Liver (tissue), 9 donors: Measurements from ENCODE around the gene TTC28. TPM values are rescaled to one million over a fixed set of nuclear protein-coding genes. Genes with fewer than 3 reads are reported as not detected.

Experiments
- DNase-seq: peaks from one replicate; pipeline ENCODE4 v3.0.0-alpha.2; 2017; ENCODE audit warnings: low spot score
- H3K27ac ChIP-seq, 2 donors: one replicate each; pipeline ENCODE4 v1.7.0; 2013; ENCODE audit warnings: inconsistent platforms in 2 of 2, low read length in 2 of 2, control low read depth in 1 of 2, low read depth in 1 of 2, mild to moderate bottlenecking in 1 of 2
- H3K27me3 ChIP-seq, 4 donors: one replicate each; pipeline versions ENCODE4 v1.6.1 to v1.7.0; 2013; ENCODE audit warnings: low read length in 3 of 4, inconsistent platforms in 1 of 4, mild to moderate bottlenecking in 1 of 4, moderate library complexity in 1 of 4; ENCODE audit not compliant: control insufficient read depth in 4 of 4, insufficient read depth in 4 of 4
- H3K36me3 ChIP-seq, 4 donors: one replicate each; pipeline versions ENCODE4 v1.6.1 to v1.7.0; 2013; ENCODE audit warnings: low read length in 3 of 4, mild to moderate bottlenecking in 3 of 4, low read depth in 1 of 4, moderate library complexity in 1 of 4; ENCODE audit not compliant: control insufficient read depth in 4 of 4, insufficient read depth in 3 of 4
- H3K4me1 ChIP-seq, 4 donors: one replicate each; pipeline versions ENCODE4 v1.6.1 to v1.7.0; 2013; ENCODE audit warnings: low read length in 3 of 4, mild to moderate bottlenecking in 3 of 4, moderate library complexity in 1 of 4; ENCODE audit not compliant: control insufficient read depth in 4 of 4, insufficient read depth in 4 of 4
- H3K4me3 ChIP-seq, 3 donors: one replicate each; pipeline versions ENCODE4 v1.6.1 to v1.7.0; 2013; ENCODE audit warnings: low read length in 3 of 3, control low read depth in 1 of 3, low read depth in 1 of 3, mild to moderate bottlenecking in 1 of 3
- H3K9ac ChIP-seq, 2 donors: one replicate each; pipeline ENCODE4 v1.7.0; 2013; ENCODE audit warnings: low read length in 2 of 2, mild to moderate bottlenecking in 2 of 2, moderate library complexity in 2 of 2, control low read depth in 1 of 2, low read depth in 1 of 2
- H3K9me3 ChIP-seq, 4 donors: one replicate each; pipeline versions ENCODE4 v1.6.1 to v1.7.0; 2013; ENCODE audit warnings: low read length in 3 of 4; ENCODE audit not compliant: control insufficient read depth in 4 of 4
- FOXA2 ChIP-seq: IDR thresholded peaks from 2 replicates; pipeline ENCODE4 v1.6.1; 2016; ENCODE audit warnings: antibody characterized with exemption
- GABPA ChIP-seq, 2 donors: IDR thresholded peaks in 1 of 2; conservative IDR thresholded peaks in 1 of 2; 2 replicates each; pipeline ENCODE4 v1.6.1; 2016; ENCODE audit warnings: antibody characterized with exemption in 2 of 2, mild to moderate bottlenecking in 1 of 2, moderate library complexity in 1 of 2
- HNF4A ChIP-seq, 2 donors: conservative IDR thresholded peaks; 2 replicates each; pipeline ENCODE4 v1.6.1; 2016; ENCODE audit warnings: antibody characterized with exemption in 2 of 2, mild to moderate bottlenecking in 2 of 2
- HNF4G ChIP-seq: IDR thresholded peaks from 2 replicates; pipeline ENCODE4 v1.6.1; 2016; ENCODE audit warnings: antibody characterized with exemption
- JUND ChIP-seq, 2 donors: IDR thresholded peaks; 2 replicates each; pipeline ENCODE4 v1.6.1; 2016; ENCODE audit warnings: antibody characterized with exemption in 2 of 2
- NR2F2 ChIP-seq: IDR thresholded peaks from 2 replicates; pipeline ENCODE4 v1.6.1; 2016; ENCODE audit warnings: antibody characterized with exemption
- RAD21 ChIP-seq, 2 donors: IDR thresholded peaks; 2 replicates each; pipeline ENCODE4 v1.6.1; 2016; ENCODE audit warnings: antibody characterized with exemption in 2 of 2, mild to moderate bottlenecking in 2 of 2
- RXRA ChIP-seq, 2 donors: IDR thresholded peaks; 2 replicates each; pipeline ENCODE4 v1.6.1; 2017 to 2018; ENCODE audit warnings: antibody characterized with exemption in 2 of 2, mild to moderate bottlenecking in 1 of 2
- SP1 ChIP-seq: IDR thresholded peaks from 2 replicates; pipeline ENCODE4 v1.6.1; 2018; ENCODE audit warnings: antibody characterized with exemption, mild to moderate bottlenecking
- TAF1 ChIP-seq: conservative IDR thresholded peaks from 2 replicates; pipeline ENCODE4 v1.6.1; 2016; ENCODE audit warnings: antibody characterized with exemption, mild to moderate bottlenecking
- YY1 ChIP-seq: IDR thresholded peaks from 2 replicates; pipeline ENCODE4 v1.6.1; 2016; ENCODE audit warnings: antibody characterized with exemption, mild to moderate bottlenecking
- WGBS: extraction: QIAGEN DNeasy Blood & Tissue Kit; methylation state at CpG from one replicate; pipeline ENCODE4 v1.1.7; 2013; 5-methylcytosine and 5-hydroxymethylcytosine counted together
- polyA plus RNA-seq, 2 donors: library from polyadenylated mRNA; stranded (reverse) in 1 of 2; unstranded in 1 of 2; fragments of 200-250 nt in 1 of 2; fragments of >200 nt in 1 of 2; fragmentation: Nextera tagmentation in 1 of 2; extraction: Ambion mirVana in 1 of 2; gene quantifications; one replicate each; pipeline versions ENCODE4 v1.2.1 to v1.2.3, GENCODE V29; 2013 to 2015
- total RNA-seq, 2 donors: library from RNA; depleted of rRNA; stranded (reverse); fragments of >200 nt; gene quantifications; one replicate each; pipeline ENCODE4 v1.2.3, GENCODE V29; 2014
- TF ChIP-seq, protein P1 (sequence below): IDR thresholded peaks from 2 replicates; pipeline ENCODE4 v1.6.1; 2016; ENCODE audit warnings: antibody characterized with exemption
- TF ChIP-seq, protein P2 (sequence below): fragments of 150-350 bp; IDR thresholded peaks from 2 replicates; pipeline ENCODE4 v1.5.1; 2017; ENCODE audit warnings: improper control_type of control experiment, low read depth, low read length; ENCODE audit not compliant: missing input control
- TF ChIP-seq, protein P3 (sequence below): IDR thresholded peaks from 2 replicates; pipeline ENCODE4 v1.6.1; 2016; ENCODE audit warnings: antibody characterized with exemption
- donor health status: healthy.
- donor health status: healthy.
- donor health status: healthy.
- donor health status: healthy.
- donor health status: healthy.

Gene TTC28
- total and polyA plus RNA-seq, 4 donors = 4.2 to 19.4 (median 5.9) TPM

DNA sequence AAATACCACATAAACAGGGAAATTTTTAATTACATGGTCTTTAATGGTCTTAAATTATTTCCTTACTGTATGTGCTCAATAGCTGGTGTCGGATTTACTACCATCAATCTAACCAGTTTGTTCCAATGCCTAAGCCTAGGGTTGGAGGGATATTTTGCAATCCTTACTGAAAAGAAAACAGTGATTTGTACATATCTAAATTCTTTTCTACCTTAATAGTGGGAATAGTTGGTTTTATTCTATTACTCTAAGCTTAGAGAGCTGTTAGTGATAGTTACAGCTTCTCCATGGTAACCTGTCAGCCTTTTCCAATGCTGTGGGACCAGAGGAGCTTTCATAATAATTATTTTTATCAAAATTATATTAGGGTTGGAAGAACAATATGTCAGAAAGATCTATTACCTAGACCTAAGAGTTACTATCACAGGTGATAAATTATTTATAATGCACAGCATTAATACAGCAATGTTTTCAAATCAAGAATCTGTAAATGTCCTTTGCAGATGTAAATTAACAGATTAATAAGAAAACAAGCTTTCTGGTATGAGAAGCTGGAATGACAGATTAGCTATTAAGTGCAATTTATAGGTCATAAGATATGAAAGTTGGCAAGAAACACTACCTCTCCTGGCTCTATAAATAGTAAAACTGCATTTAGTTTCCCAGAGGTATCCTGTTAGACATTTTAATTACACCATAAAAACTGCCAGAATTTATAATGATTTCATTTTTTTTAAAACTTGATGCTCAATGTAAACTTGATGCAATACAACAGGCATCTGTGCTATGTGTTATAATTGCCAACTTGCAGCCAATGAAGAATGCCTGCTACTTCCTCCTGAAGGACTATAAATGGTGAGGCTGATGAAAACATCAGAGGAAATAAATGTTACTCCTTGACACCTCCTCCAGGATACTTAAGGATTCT is 498.6 kb downstream of the TTC28 start (continued):
- no peak for TF ChIP-seq HNF4G
- TF ChIP-seq, protein P1, sequence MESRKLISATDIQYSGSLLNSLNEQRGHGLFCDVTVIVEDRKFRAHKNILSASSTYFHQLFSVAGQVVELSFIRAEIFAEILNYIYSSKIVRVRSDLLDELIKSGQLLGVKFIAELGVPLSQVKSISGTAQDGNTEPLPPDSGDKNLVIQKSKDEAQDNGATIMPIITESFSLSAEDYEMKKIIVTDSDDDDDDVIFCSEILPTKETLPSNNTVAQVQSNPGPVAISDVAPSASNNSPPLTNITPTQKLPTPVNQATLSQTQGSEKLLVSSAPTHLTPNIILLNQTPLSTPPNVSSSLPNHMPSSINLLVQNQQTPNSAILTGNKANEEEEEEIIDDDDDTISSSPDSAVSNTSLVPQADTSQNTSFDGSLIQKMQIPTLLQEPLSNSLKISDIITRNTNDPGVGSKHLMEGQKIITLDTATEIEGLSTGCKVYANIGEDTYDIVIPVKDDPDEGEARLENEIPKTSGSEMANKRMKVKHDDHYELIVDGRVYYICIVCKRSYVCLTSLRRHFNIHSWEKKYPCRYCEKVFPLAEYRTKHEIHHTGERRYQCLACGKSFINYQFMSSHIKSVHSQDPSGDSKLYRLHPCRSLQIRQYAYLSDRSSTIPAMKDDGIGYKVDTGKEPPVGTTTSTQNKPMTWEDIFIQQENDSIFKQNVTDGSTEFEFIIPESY = no peak
- no peak for TF ChIP-seq YY1
- TF ChIP-seq RXRA (IDR thresholded peaks at IDR 0.05) = no peak

DNA sequence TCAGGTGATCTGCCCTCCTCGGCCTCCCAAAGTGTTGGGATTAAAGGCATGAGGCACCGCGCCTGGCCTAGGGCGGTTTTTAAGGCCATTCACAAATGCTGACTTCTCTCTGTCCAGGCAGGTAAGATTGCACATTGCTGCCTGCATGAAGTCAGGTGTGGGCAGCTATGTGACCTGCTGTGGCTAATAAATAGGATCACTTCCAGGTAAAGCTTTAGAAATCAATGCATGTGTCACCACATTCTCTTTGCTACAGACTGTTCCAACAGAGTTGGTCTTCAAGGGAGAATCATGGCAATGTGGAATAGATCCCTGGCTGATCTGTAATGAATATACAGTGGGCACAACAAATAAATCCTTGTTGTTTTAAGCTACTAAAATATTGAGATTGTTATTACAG is 500.2 kb downstream of the TTC28 start:
- Histone ChIP-seq H3K4me3 (no peak overlapping the region), H3K9me3 (no peaks in the 10 kb centered on the region), H3K36me3 (no peaks in the 10 kb centered on the region), H3K27me3 (no peaks in the 10 kb centered on the region), H3K9ac (no peak overlapping the region), H3K4me1 (no peaks in the 10 kb centered on the region), H3K27ac (no peak overlapping the region)
- WGBS = 95% methylated on average over 4 of the region's 4 CpGs
- DNase-seq = no peak
- TF ChIP-seq FOXA2 (no peak), JUND (IDR thresholded peaks at IDR 0.05) (no peak), GABPA (IDR thresholded peaks at IDR 0.05 in 1 of 2, conservative IDR thresholded peaks at IDR 0.05 in 1 of 2) (no peak), RAD21 (IDR thresholded peaks at IDR 0.05) (no peak), NR2F2 (no peak), TAF1 (no peak), SP1 (no peak), HNF4A (conservative IDR thresholded peaks at IDR 0.05) (no peak), RXRA (IDR thresholded peaks at IDR 0.05) (no peak), HNF4G (no peak)
- TF ChIP-seq, protein P2, sequence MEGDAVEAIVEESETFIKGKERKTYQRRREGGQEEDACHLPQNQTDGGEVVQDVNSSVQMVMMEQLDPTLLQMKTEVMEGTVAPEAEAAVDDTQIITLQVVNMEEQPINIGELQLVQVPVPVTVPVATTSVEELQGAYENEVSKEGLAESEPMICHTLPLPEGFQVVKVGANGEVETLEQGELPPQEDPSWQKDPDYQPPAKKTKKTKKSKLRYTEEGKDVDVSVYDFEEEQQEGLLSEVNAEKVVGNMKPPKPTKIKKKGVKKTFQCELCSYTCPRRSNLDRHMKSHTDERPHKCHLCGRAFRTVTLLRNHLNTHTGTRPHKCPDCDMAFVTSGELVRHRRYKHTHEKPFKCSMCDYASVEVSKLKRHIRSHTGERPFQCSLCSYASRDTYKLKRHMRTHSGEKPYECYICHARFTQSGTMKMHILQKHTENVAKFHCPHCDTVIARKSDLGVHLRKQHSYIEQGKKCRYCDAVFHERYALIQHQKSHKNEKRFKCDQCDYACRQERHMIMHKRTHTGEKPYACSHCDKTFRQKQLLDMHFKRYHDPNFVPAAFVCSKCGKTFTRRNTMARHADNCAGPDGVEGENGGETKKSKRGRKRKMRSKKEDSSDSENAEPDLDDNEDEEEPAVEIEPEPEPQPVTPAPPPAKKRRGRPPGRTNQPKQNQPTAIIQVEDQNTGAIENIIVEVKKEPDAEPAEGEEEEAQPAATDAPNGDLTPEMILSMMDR = no peak
- TF ChIP-seq, protein P1 = no peak
- TF ChIP-seq, protein P3, sequence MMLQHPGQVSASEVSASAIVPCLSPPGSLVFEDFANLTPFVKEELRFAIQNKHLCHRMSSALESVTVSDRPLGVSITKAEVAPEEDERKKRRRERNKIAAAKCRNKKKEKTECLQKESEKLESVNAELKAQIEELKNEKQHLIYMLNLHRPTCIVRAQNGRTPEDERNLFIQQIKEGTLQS = no peak
